Measurements from ENCODE around the gene RABEPK. TPM values are rescaled to one million over a fixed set of nuclear protein-coding genes. Genes with fewer than 3 reads are reported as not detected.

The RABEPK gene
- total RNA-seq, 1 donor from 2014 or later, result 30.7 TPM

- H3K4me2 ChIP-seq (ENCODE audit: low read length), result peak overlapping the region; percentile 95
- Mint-ChIP-seq H3K36me3 (ENCODE audit: low read depth, unreplicated experiment) (peaks cover 28% of the 10 kb centered on the region), H3K27me3 (ENCODE audit: low read depth, unreplicated experiment) (no peaks in the 10 kb centered on the region), H3K4me3 (ENCODE audit: unreplicated experiment) (peak overlapping the region; percentile 97), H3K4me1 (ENCODE audit: low read depth, unreplicated experiment) (peaks cover 16% of the 10 kb centered on the region), H3K9me3 (ENCODE audit: unreplicated experiment) (no peaks in the 10 kb centered on the region), H3K27ac (ENCODE audit: unreplicated experiment) (peak overlapping the region; percentile 99)
- H3K4me3 ChIP-seq (ENCODE audit: insufficient read depth, low read depth, low read length), result peak overlapping the region; percentile 80
- peak overlapping the region; percentile 96 for H3K9ac ChIP-seq (ENCODE audit: low read length)
- no peaks in the 10 kb centered on the region for H3K27me3 ChIP-seq (ENCODE audit: insufficient read depth, low read length)
- TF ChIP-seq EZH2 (IDR thresholded peaks at IDR 0.05; ENCODE audit: insufficient read depth, low read length) (no peak), CTCF (IDR thresholded peaks at IDR 0.05; ENCODE audit: insufficient read depth, low read depth, low read length) (no peak)
- DNase-seq (ENCODE audit: low read depth) (no peak), FAIRE-seq (no peak)
- H4K20me1 ChIP-seq (ENCODE audit: insufficient read depth, low read length), result peaks cover 40% of the 10 kb centered on the region
- H3K9me3 ChIP-seq (ENCODE audit: insufficient read depth, low read depth, low read length), result no peaks in the 10 kb centered on the region
- peaks cover 35% of the 10 kb centered on the region for H3K4me1 ChIP-seq (ENCODE audit: insufficient read depth, low read length)
- peak overlapping the region; percentile 45 for H2AFZ ChIP-seq (ENCODE audit: low read depth, low read length)
- peaks cover 51% of the 10 kb centered on the region for H3K79me2 ChIP-seq (ENCODE audit: insufficient read depth, low read length)
- H3K36me3 ChIP-seq (ENCODE audit: insufficient read depth, low read length), result peaks cover 31% of the 10 kb centered on the region
- H3K27ac ChIP-seq (ENCODE audit: low read depth, low read length), result peak overlapping the region; percentile 98
These were observed 41.8 kb downstream of the RABEPK start for GRCh38 chr9:125241863-125242739.

- Histone ChIP-seq H3K4me1 (ENCODE audit: insufficient read depth, low read length) (peaks cover 17% of the 10 kb centered on the region), H3K27me3 (ENCODE audit: insufficient read depth, low read length) (no peaks in the 10 kb centered on the region), H3K27ac (ENCODE audit: low read depth, low read length) (peak overlapping the region; percentile 60), H2AFZ (ENCODE audit: low read depth, low read length) (no peak overlapping the region), H3K9me3 (ENCODE audit: insufficient read depth, low read depth, low read length) (no peaks in the 10 kb centered on the region), H3K4me2 (ENCODE audit: low read length) (peak overlapping the region; percentile 39), H3K79me2 (ENCODE audit: insufficient read depth, low read length) (peaks cover 34% of the 10 kb centered on the region), H3K36me3 (ENCODE audit: insufficient read depth, low read length) (peaks cover 14% of the 10 kb centered on the region), H3K9ac (ENCODE audit: low read length) (peak overlapping the region; percentile 35), H4K20me1 (ENCODE audit: insufficient read depth, low read length) (peaks cover 23% of the 10 kb centered on the region), H3K4me3 (ENCODE audit: insufficient read depth, low read depth, low read length) (no peak overlapping the region)
- TF ChIP-seq EZH2 (IDR thresholded peaks at IDR 0.05; ENCODE audit: insufficient read depth, low read length) (no peak), CTCF (IDR thresholded peaks at IDR 0.05; ENCODE audit: insufficient read depth, low read depth, low read length) (no peak)
- Mint-ChIP-seq H3K27me3 (ENCODE audit: low read depth, unreplicated experiment) (no peaks in the 10 kb centered on the region), H3K27ac (ENCODE audit: unreplicated experiment) (peak overlapping the region; percentile 99), H3K36me3 (ENCODE audit: low read depth, unreplicated experiment) (peaks cover 14% of the 10 kb centered on the region), H3K9me3 (ENCODE audit: unreplicated experiment) (no peaks in the 10 kb centered on the region), H3K4me1 (ENCODE audit: low read depth, unreplicated experiment) (peaks cover 8% of the 10 kb centered on the region), H3K4me3 (ENCODE audit: unreplicated experiment) (no peak overlapping the region)
- FAIRE-seq (no peak), DNase-seq (ENCODE audit: low read depth) (no peak)
These were observed 43.5 kb downstream of the RABEPK start for GRCh38 chr9:125243792-125244260.

GRCh38 chr9:125246261-125246667 lies 45.9 kb downstream of the RABEPK start:
- no peaks in the 10 kb centered on the region for H3K9me3 Mint-ChIP-seq (ENCODE audit: unreplicated experiment)
- Histone ChIP-seq H2AFZ (ENCODE audit: low read depth, low read length) (no peak overlapping the region), H3K4me1 (ENCODE audit: insufficient read depth, low read length) (peaks cover 13% of the 10 kb centered on the region), H3K9ac (ENCODE audit: low read length) (no peak overlapping the region), H3K36me3 (ENCODE audit: insufficient read depth, low read length) (no peaks in the 10 kb centered on the region), H3K79me2 (ENCODE audit: insufficient read depth, low read length) (peaks cover 10% of the 10 kb centered on the region), H4K20me1 (ENCODE audit: insufficient read depth, low read length) (no peaks in the 10 kb centered on the region), H3K4me2 (ENCODE audit: low read length) (no peak overlapping the region), H3K9me3 (ENCODE audit: insufficient read depth, low read depth, low read length) (no peaks in the 10 kb centered on the region), H3K27me3 (ENCODE audit: insufficient read depth, low read length) (no peaks in the 10 kb centered on the region), H3K4me3 (ENCODE audit: insufficient read depth, low read depth, low read length) (no peak overlapping the region), H3K27ac (ENCODE audit: low read depth, low read length) (no peak overlapping the region)
- H3K27ac Mint-ChIP-seq (ENCODE audit: unreplicated experiment), result peak overlapping the region; percentile 83
- no peak overlapping the region for H3K4me3 Mint-ChIP-seq (ENCODE audit: unreplicated experiment)
- TF ChIP-seq EZH2 (IDR thresholded peaks at IDR 0.05; ENCODE audit: insufficient read depth, low read length), result no peak
- no peak for TF ChIP-seq CTCF (IDR thresholded peaks at IDR 0.05; ENCODE audit: insufficient read depth, low read depth, low read length)
- H3K4me1 Mint-ChIP-seq (ENCODE audit: low read depth, unreplicated experiment), result peaks cover 6% of the 10 kb centered on the region
- no peak for FAIRE-seq
- H3K27me3 Mint-ChIP-seq (ENCODE audit: low read depth, unreplicated experiment), result no peaks in the 10 kb centered on the region
- DNase-seq (ENCODE audit: low read depth), result no peak
- H3K36me3 Mint-ChIP-seq (ENCODE audit: low read depth, unreplicated experiment), result no peaks in the 10 kb centered on the region
